ENCODE data around the gene DICER1.

DNA sequence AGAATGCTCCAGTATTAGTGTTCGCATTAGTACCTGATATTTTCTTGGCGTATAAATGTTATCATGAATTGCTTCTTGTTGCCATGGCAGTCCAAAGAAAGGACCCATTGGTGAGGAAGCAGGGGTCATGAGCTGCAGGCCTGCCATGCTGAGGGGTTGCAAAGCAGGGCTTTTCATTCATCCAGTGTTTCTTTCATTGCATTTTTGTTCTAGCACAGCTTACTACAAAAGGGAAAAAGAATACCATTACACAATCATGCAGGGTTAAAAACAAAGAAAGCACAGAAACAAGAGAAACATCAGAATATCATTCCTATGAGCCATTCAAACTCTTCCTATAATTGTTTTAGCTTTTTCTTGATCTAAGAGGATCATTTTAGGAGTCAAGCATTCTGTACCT lies 24.0 kb downstream of the DICER1 start:
- TF ChIP-seq FOSL2 (IDR thresholded peaks at IDR 0.05) (no peak), FOSL2 (CRISPR knock-in tag; IDR thresholded peaks at IDR 0.05) (no peak), POLR2A (IDR thresholded peaks at IDR 0.05; ENCODE audit: low read length) (no peak), RAD21 (conservative IDR thresholded peaks at IDR 0.05 in 1 of 2, IDR thresholded peaks at IDR 0.05 in 1 of 2) (no peak), HOXA7 (CRISPR knock-in tag; IDR thresholded peaks at IDR 0.05) (no peak)
- TF ChIP-seq, protein P1, sequence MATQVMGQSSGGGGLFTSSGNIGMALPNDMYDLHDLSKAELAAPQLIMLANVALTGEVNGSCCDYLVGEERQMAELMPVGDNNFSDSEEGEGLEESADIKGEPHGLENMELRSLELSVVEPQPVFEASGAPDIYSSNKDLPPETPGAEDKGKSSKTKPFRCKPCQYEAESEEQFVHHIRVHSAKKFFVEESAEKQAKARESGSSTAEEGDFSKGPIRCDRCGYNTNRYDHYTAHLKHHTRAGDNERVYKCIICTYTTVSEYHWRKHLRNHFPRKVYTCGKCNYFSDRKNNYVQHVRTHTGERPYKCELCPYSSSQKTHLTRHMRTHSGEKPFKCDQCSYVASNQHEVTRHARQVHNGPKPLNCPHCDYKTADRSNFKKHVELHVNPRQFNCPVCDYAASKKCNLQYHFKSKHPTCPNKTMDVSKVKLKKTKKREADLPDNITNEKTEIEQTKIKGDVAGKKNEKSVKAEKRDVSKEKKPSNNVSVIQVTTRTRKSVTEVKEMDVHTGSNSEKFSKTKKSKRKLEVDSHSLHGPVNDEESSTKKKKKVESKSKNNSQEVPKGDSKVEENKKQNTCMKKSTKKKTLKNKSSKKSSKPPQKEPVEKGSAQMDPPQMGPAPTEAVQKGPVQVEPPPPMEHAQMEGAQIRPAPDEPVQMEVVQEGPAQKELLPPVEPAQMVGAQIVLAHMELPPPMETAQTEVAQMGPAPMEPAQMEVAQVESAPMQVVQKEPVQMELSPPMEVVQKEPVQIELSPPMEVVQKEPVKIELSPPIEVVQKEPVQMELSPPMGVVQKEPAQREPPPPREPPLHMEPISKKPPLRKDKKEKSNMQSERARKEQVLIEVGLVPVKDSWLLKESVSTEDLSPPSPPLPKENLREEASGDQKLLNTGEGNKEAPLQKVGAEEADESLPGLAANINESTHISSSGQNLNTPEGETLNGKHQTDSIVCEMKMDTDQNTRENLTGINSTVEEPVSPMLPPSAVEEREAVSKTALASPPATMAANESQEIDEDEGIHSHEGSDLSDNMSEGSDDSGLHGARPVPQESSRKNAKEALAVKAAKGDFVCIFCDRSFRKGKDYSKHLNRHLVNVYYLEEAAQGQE (IDR thresholded peaks at IDR 0.05): no peak
- TF ChIP-seq, protein P2, sequence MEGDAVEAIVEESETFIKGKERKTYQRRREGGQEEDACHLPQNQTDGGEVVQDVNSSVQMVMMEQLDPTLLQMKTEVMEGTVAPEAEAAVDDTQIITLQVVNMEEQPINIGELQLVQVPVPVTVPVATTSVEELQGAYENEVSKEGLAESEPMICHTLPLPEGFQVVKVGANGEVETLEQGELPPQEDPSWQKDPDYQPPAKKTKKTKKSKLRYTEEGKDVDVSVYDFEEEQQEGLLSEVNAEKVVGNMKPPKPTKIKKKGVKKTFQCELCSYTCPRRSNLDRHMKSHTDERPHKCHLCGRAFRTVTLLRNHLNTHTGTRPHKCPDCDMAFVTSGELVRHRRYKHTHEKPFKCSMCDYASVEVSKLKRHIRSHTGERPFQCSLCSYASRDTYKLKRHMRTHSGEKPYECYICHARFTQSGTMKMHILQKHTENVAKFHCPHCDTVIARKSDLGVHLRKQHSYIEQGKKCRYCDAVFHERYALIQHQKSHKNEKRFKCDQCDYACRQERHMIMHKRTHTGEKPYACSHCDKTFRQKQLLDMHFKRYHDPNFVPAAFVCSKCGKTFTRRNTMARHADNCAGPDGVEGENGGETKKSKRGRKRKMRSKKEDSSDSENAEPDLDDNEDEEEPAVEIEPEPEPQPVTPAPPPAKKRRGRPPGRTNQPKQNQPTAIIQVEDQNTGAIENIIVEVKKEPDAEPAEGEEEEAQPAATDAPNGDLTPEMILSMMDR (IDR thresholded peaks at IDR 0.05): no peak

Data from A549 (cell line).